GM21526 (cell line): Measurements from ENCODE around the gene PSMB3.
"Not testable (repeated sequence)": the region's sequence is repeated elsewhere in the genome, so short reads cannot be mapped to it uniquely, and the experiment has no call there.

Experiments used
- ATAC-seq: cut with Tn5 transposase; IDR thresholded peaks from one replicate; pipeline ENCODE4 v1.9.1; 2021; ENCODE audit warnings: moderate library complexity; ENCODE audit not compliant: unreplicated experiment, low FRiP score

Gene PSMB3

GRCh38 chr17:38747463-38748148, 4.9 kb upstream of the PSMB3 start:
- no peak for ATAC-seq

- no peak for ATAC-seq
Observed at GRCh38 chr17:38748149-38748891, 4.2 kb upstream of the PSMB3 start, which contains the start of gene PCGF2. Gene PCGF2 (minus strand): TSS chr17:38748336. CDS start chr17:38740402, 7,934 bp downstream.

- no peak for ATAC-seq
Observed at GRCh38 chr17:38748892-38749222, 3.7 kb upstream of the PSMB3 start.

DNA sequence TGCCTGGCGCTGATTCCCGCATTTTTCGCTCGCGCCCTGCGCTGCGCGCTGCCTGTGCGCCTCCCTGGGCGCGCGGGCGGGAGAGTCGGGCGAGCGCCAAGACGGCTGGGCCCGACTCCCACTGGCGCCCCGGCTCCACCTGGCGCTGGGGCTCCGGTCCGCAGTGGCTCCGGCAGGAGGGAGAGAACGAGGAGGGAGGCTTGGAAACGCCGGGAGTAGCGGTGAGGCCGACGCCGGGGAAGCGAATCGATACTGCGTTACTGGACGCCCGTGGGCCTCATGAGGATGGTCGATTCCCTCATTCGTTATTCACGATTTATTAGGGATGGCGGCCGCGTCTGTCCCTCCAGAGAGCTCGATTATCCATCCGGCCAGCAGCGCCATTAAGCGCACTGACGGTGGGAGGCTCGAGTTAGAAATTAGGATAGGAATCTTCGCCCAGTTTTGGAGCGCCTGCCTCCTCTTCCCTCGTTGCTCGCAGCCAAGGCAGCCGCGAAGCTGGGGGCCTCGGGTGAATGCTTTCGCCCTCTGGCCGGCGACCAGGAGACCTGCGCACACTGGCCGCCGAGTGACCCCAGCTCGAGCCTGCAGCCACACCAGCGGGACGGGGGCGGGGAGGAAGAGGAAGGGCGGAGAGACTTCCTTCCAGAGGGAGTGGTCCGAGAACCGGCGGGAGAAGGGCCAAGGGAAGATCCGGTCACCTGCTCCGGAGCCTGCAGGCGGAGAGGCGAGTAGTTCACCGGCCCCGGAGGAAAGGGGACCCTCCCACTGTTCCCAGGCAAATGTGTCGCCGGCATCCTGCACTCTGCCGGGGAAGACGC, 3.1 kb upstream of the PSMB3 start:
- ATAC-seq: no peak

GRCh38 chr17:38750044-38750311, 2.6 kb upstream of the PSMB3 start:
- ATAC-seq: no peak

GRCh38 chr17:38750312-38751121, 2.0 kb upstream of the PSMB3 start:
- no peak for ATAC-seq

DNA sequence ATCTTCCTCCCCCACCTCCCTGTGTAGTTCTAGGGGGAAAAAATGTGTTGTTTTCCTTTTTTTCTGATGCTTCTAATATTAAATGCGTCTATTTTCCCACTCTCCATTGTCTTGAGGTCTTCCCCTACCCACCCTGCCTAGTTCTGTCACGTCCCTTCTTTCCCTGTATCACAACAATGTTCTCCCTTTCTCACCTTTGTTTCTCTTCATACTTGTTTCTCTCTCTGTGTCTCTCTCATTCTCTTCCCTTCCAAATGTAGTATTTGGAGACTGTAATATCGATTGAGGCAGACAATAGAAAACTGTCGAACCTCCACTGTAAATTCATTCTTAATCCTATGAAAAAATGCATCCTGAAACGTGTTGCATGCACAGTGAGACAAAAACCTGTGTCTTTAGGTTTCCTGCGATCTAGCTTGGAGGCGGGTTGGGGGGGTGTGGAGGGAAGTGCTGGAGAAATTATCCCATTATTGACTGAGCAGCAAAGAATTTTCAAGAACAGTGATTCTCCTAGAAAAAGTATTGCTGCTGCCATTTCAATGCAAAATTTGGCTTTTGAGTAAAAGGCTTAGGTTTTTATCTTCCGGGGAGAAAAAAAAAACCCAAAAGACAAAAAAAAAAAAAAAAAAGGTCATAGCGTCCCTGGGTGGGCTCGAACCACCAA, 1.3 kb upstream of the PSMB3 start:
- no peak for ATAC-seq

DNA sequence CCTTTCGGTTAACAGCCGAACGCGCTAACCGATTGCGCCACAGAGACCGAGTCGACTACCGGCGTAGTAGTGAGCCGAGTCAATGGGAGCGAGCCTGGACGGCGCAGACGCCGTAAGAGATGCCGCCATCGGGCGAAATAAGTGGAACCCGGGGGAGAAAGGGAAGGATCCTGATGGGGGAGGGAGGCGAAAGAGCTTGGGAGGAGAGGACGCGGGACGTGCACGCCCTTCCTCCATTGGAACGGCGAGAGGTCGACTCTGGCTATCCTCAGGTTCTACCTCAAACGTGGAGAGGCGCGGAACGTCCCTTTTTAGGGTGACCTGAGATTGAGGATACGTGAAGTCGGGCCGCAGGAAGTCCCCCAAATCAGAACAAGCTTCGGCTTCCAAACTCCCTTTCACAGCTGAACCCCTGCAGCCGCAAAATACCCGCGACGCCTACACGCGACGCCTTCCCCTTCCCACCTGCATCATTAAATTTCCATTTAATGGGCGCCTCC, 683 bp upstream of the PSMB3 start:
- ATAC-seq: peak; percentile 30

- ATAC-seq: no peak
Observed at GRCh38 chr17:38753071-38753506, 548 bp downstream of the PSMB3 start.

- no peak for ATAC-seq
Observed at GRCh38 chr17:38761612-38762011, 9.1 kb downstream of the PSMB3 start.

DNA sequence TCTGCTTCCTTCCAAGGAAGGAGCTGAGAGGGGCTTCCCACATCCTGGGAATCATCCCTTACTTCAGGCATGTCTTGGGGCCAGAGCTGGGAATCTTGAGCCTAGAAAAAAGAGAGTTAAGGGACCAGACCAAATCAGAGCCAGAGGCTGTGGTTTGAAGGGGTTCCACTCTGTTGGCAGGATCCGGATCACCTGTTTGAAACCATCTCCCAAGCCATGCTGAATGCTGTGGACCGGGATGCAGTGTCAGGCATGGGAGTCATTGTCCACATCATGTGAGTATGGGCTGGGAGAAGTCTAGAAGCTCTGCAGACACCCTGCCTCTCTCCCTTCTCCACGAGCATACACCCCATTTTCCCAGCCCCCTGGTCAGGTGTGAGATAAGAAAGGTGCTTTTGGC, 9.7 kb downstream of the PSMB3 start:
- no peak for ATAC-seq

DNA sequence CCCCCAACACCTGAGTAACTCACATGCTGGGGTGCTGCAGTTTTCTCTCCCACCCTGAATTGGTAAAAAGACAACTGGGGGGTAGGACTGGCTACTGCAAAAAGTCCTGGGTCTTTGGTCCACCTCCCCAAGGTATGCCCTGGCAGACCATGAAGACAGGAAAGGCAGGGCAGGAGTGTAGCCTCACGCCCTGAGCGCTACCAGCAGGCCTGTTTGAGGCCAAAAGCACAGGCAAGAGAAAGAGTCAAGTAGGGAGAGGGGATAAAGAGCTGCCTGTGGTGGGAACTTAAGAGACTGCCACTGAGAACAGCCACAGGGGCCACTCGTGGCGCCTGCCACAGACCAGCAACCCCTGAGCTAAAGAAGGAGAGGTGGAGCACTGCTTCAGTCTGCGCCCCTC, 13.8 kb downstream of the PSMB3 start:
- no peak for ATAC-seq

GRCh38 chr17:38768417-38768816, 15.9 kb downstream of the PSMB3 start:
- ATAC-seq: no peak

GRCh38 chr17:38773258-38773657, 20.7 kb downstream of the PSMB3 start:
- ATAC-seq: no peak

- ATAC-seq: no peak
Observed at GRCh38 chr17:38777641-38778250, 25.2 kb downstream of the PSMB3 start.

- ATAC-seq: no peak
Observed at GRCh38 chr17:38779965-38780752, 27.6 kb downstream of the PSMB3 start.

DNA sequence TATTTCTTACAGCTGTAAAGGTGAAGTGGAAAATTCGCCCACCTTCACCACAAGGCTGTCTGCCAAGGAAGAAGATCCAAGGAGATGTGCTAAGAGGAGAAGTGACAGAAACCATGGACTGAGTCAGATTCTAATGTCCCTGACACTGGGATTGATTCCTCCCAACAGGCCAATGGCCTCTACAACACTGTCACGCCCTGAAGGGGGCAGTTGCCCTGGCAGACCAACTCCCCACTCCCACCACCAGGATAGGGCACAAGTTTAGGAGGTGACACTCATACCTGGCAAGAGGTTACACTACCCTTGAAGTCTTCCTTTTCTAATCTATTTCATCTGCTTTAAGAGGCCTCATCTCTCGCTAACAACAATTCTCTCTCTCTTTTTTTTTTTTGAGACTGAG, 30.7 kb downstream of the PSMB3 start:
- no peak for ATAC-seq

DNA sequence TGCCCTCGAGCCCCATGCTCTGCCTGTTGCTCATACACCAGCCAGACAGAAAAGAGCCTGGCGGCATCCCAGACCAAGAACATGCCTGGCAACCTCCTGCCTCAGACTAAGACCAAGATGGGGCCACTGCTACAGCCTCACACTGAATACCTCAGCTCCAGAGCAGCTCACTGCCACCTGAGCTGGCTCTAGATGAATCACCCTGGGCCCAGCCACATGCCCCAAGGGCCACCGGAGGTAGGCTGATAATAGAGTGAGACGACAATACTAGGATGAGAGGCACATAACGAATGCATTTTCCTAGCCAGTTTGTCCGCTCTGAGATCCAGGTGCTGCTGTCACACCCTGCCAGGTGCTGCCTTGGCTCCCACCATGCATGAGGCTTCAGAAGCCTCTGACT, 33.8 kb downstream of the PSMB3 start:
- ATAC-seq: no peak

GRCh38 chr17:38787999-38788398, 35.5 kb downstream of the PSMB3 start:
- not testable (repeated sequence) for ATAC-seq
